Mesenchymal stem cell (in vitro differentiated cells and primary cell): ENCODE measurements around the gene TP53TG5.

ENCODE experiments used
- DNase-seq: peaks from one replicate; pipeline ENCODE4 v3.0.0-alpha.2; 2013
- H2AFZ ChIP-seq: one replicate; pipeline ENCODE4 v1.6.1; 2013; ENCODE audit warnings: low read depth, mild to moderate bottlenecking, control low read depth, inconsistent platforms, low read length, moderate library complexity
- H2AK5ac ChIP-seq: 2 replicates; pipeline ENCODE4 v1.6.1; 2013; ENCODE audit warnings: low read length, moderate library complexity, mild to moderate bottlenecking, inconsistent platforms; ENCODE audit not compliant: severe bottlenecking
- H2BK120ac ChIP-seq: one replicate; pipeline ENCODE4 v1.6.1; 2013; ENCODE audit warnings: low read depth, mild to moderate bottlenecking, inconsistent platforms, low read length, moderate library complexity
- H2BK12ac ChIP-seq, 2 experiments: one replicate each; pipeline ENCODE4 v1.6.1; 2013; ENCODE audit warnings: inconsistent platforms in 2 of 2, low read length in 2 of 2, mild to moderate bottlenecking in 2 of 2, moderate library complexity in 2 of 2, control low read depth in 1 of 2
- H2BK15ac ChIP-seq: one replicate; pipeline ENCODE4 v1.6.1; 2013; ENCODE audit warnings: mild to moderate bottlenecking, low read depth, inconsistent platforms; ENCODE audit not compliant: poor library complexity, severe bottlenecking
- H2BK5ac ChIP-seq: 2 replicates; pipeline ENCODE4 v1.6.1; 2013; ENCODE audit warnings: low read depth, mild to moderate bottlenecking, low read length, control low read depth, inconsistent platforms; ENCODE audit not compliant: poor library complexity, severe bottlenecking
- H3K14ac ChIP-seq, 2 experiments: one replicate each; pipeline ENCODE4 v1.6.1; 2013; ENCODE audit warnings: inconsistent platforms in 2 of 2, low read length in 2 of 2, control low read depth in 1 of 2, mild to moderate bottlenecking in 1 of 2, moderate library complexity in 1 of 2
- H3K18ac ChIP-seq, 2 experiments: one replicate each; pipeline ENCODE4 v1.6.1; 2013; ENCODE audit warnings: inconsistent platforms in 2 of 2, low read length in 2 of 2, control low read depth in 1 of 2, low read depth in 1 of 2, mild to moderate bottlenecking in 1 of 2
- H3K23ac ChIP-seq, 2 experiments: one replicate each; pipeline ENCODE4 v1.6.1; 2013; ENCODE audit warnings: inconsistent platforms in 2 of 2, low read length in 2 of 2, mild to moderate bottlenecking in 2 of 2, moderate library complexity in 2 of 2, control low read depth in 1 of 2
- H3K27ac ChIP-seq: 2 replicates; pipeline ENCODE4 v1.5.1; 2013; ENCODE audit warnings: mild to moderate bottlenecking, moderate library complexity, low read length, control low read depth, inconsistent platforms; ENCODE audit not compliant: poor library complexity, severe bottlenecking
- H3K27me3 ChIP-seq, 2 experiments: 2 replicates each; pipeline versions ENCODE4 v1.6.1 to v1.7.0; 2013; ENCODE audit warnings: low read length in 2 of 2, mild to moderate bottlenecking in 2 of 2, moderate library complexity in 2 of 2, control low read depth in 1 of 2, inconsistent platforms in 1 of 2; ENCODE audit not compliant: control insufficient read depth in 1 of 2, insufficient read depth in 1 of 2
- H3K36me3 ChIP-seq, 2 experiments: 2 replicates each; pipeline versions ENCODE4 v1.6.1 to v1.7.0; 2013; ENCODE audit warnings: low read length in 2 of 2, control low read depth in 1 of 2, inconsistent platforms in 1 of 2, low read depth in 1 of 2, mild to moderate bottlenecking in 1 of 2; ENCODE audit not compliant: insufficient read depth in 2 of 2, control insufficient read depth in 1 of 2
- H3K4ac ChIP-seq, 2 experiments: one replicate each; pipeline ENCODE4 v1.6.1; 2013; ENCODE audit warnings: inconsistent platforms in 2 of 2, low read length in 2 of 2, mild to moderate bottlenecking in 2 of 2, moderate library complexity in 2 of 2, control low read depth in 1 of 2, low read depth in 1 of 2
- H3K4me1 ChIP-seq: 2 replicates; pipeline ENCODE4 v1.6.1; 2013; ENCODE audit warnings: low read depth, low read length, control low read depth; ENCODE audit not compliant: control insufficient read depth, insufficient read depth
- H3K4me2 ChIP-seq: 2 replicates; pipeline ENCODE4 v1.6.1; 2013; ENCODE audit warnings: low read length, mild to moderate bottlenecking, inconsistent platforms; ENCODE audit not compliant: poor library complexity, severe bottlenecking
- H3K4me3 ChIP-seq, 2 experiments: 2 replicates each; pipeline versions ENCODE4 v1.5.1 to v1.7.0; 2013; ENCODE audit warnings: low read length in 2 of 2, mild to moderate bottlenecking in 2 of 2, control low read depth in 1 of 2, low read depth in 1 of 2; ENCODE audit not compliant: insufficient read depth in 1 of 2
- H3K79me1 ChIP-seq: replicated peaks from 2 replicates; pipeline ENCODE4 v1.6.1; 2013; ENCODE audit warnings: mild to moderate bottlenecking, control low read depth, low read length, inconsistent platforms; ENCODE audit not compliant: poor library complexity, severe bottlenecking
- H3K9ac ChIP-seq: 2 replicates; pipeline ENCODE4 v1.7.0; 2013; ENCODE audit warnings: mild to moderate bottlenecking, low read length, moderate library complexity
- H3K9me3 ChIP-seq: 2 replicates; pipeline ENCODE4 v1.7.0; 2013; ENCODE audit warnings: mild to moderate bottlenecking, low read length; ENCODE audit not compliant: control insufficient read depth
- H4K8ac ChIP-seq: one replicate; pipeline ENCODE4 v1.6.1; 2013; ENCODE audit warnings: inconsistent platforms, mild to moderate bottlenecking, low read length, moderate library complexity
- H4K91ac ChIP-seq: one replicate; pipeline ENCODE4 v1.6.1; 2013; ENCODE audit warnings: mild to moderate bottlenecking, low read length, inconsistent platforms
- WGBS: methylation state at CpG from one replicate; pipeline ENCODE4 v1.1.7; 2013; ENCODE audit warnings: mixed read lengths; 5-methylcytosine and 5-hydroxymethylcytosine counted together

TP53TG5 gene

DNA sequence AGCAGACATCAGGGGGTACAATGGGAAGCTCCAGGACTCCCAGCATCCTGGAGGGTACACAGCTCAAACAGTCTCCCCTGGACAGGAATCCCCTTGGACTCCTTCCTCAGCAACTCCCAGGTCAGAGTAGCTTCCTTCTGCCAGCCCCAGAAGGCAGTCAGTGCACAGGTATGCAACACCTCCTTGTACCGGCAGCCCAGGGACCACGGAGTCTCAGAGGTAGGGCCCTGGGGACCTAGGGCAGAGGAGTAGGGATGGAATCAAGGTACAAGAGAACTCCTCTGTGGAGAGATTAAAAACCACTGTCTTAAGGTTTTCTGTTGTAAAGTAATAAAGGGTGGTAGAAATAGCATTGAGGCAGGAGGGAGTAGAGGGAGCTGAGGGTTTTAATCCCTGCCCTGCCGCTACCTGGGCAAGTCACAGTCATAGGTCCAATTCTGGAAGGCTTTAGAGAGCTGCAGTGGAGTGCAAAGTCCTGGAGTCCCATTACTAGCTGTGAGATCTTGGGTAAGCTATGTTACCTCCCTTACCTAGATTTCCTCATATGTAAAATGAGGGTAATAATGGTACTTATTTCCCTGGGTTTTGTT is 7.5 kb downstream of the TP53TG5 start:
- Histone ChIP-seq H3K18ac (no peak overlapping the region), H3K9me3 (no peaks in the 10 kb centered on the region), H2BK120ac (no peak overlapping the region), H3K14ac (no peak overlapping the region), H4K8ac (no peak overlapping the region), H3K27ac (no peak overlapping the region), H2BK5ac (no peak overlapping the region), H3K79me1 (peaks cover 28% of the 10 kb centered on the region), H3K4me1 (peaks cover 11% of the 10 kb centered on the region), H3K4me2 (no peak overlapping the region), H2AFZ (no peak overlapping the region), H2BK15ac (no peak overlapping the region), H3K9ac (no peak overlapping the region), H3K23ac (no peak overlapping the region), H4K91ac (no peak overlapping the region), H3K27me3 (no peaks in the 10 kb centered on the region), H3K36me3 (peaks cover 35 to 41% of the 10 kb centered on the region in 2 experiments), H3K4ac (no peak overlapping the region), H2BK12ac (no peak overlapping the region), H2AK5ac (no peak overlapping the region), H3K4me3 (no peak overlapping the region)
- over 99% methylated on average over 3 of the region's 3 CpGs for WGBS
- no peak for DNase-seq

DNA sequence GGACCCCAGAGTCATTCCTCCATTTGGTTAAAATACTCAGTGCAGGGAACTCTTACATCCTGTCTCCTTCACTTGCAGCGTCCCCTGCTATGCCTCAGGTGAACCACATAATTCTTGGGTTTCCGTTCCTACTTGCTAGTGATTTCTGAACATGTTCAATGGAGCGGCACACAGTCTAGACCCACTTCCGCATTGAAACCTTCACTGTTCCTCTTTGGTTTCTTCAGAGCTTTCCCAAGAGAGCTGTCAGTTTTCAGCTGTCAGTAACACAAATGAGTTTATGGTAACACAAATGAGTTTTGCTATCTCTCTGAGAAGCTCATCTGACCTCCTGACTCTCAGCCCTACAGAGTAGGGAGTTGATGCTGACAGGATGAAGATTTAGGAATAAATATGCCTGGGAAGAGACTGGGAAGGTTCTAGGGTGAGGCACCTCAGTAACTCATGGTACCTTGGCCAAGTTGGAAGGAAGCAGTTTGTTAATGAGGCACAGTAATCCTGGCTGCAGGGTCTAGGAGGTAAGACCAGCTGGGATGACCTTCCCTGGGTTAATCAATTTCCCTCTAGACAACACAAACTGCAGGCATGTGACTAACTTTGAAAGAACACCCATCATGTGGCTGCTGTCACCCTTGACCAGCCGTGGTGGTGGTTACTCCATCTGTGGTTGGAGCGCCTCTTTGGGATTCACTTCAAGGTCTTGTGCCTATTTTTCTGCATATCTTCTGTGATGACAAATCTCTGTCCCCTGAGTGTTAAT is 9.7 kb downstream of the TP53TG5 start:
- Histone ChIP-seq H2AFZ (no peak overlapping the region), H3K4me3 (no peak overlapping the region), H3K27me3 (no peaks in the 10 kb centered on the region), H3K79me1 (peaks cover 33% of the 10 kb centered on the region), H3K4me1 (peaks cover 8% of the 10 kb centered on the region), H3K9me3 (no peaks in the 10 kb centered on the region), H4K8ac (no peak overlapping the region), H2BK5ac (no peak overlapping the region), H2AK5ac (no peak overlapping the region), H2BK12ac (no peak overlapping the region), H3K4me2 (no peak overlapping the region), H3K4ac (no peak overlapping the region), H2BK15ac (no peak overlapping the region), H4K91ac (no peak overlapping the region), H2BK120ac (no peak overlapping the region), H3K9ac (no peak overlapping the region), H3K23ac (no peak overlapping the region), H3K36me3 (peaks cover 32 to 39% of the 10 kb centered on the region in 2 experiments), H3K27ac (no peak overlapping the region), H3K14ac (no peak overlapping the region), H3K18ac (no peak overlapping the region)
- 88% methylated on average over 6 of the region's 6 CpGs for WGBS
- no peak for DNase-seq

DNA sequence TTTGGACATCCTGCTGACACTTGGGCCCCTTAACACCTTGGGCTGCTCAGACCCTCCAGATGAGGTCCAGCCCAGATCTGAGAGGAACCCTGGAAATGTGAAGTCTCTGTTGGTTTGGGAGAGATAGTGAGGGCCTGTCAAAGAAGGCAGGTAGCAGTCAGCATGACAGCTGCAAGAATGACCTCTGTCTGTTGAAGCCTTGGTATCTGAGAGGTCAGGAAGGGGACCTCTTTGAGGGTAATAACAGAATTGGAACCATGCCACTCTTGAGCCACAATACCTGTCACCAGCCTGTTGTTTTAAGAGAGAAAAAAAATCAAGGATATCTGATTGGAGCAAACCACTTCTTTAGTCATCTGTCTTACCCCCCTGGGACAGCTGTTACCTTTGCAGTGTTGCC is 11.0 kb downstream of the TP53TG5 start:
- H3K14ac ChIP-seq, result no peak overlapping the region

DNA sequence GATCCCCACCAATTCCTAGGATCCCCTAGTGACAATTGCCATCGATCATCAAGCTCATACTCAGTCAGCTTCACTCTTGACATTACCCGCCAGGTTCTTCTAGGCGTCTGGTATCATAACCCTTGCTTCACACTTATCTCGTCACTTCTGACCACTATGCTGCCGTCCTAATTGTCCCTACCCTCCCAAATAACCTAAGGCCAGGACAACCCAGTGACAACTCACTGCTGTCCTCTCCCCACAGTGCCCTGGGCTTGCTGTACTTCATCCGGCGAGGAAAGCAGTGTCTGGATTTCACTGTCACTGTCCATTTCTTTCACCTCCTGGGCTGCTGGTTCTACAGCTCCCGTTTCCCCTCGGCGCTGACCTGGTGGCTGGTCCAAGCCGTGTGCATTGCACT is 11.5 kb downstream of the TP53TG5 start:
- peaks cover 27% of the 10 kb centered on the region for H3K79me1 ChIP-seq
- H4K91ac ChIP-seq, result no peak overlapping the region
- peaks cover 29 to 38% of the 10 kb centered on the region in 2 experiments for H3K36me3 ChIP-seq
- H3K4me1 ChIP-seq, result peaks cover 2% of the 10 kb centered on the region
- H2BK120ac ChIP-seq, result no peak overlapping the region
- H3K23ac ChIP-seq, result no peak overlapping the region
- no peak overlapping the region for H3K27ac ChIP-seq
- no peak overlapping the region for H2BK5ac ChIP-seq
- 89% methylated on average over 11 of the region's 11 CpGs for whole genome bisulfite sequencing
- H3K4me3 ChIP-seq, result no peak overlapping the region
- no peaks in the 10 kb centered on the region for H3K27me3 ChIP-seq
- no peak overlapping the region for H2AK5ac ChIP-seq
- DNase-seq, result no peak
- H3K4ac ChIP-seq, result no peak overlapping the region
- H2BK12ac ChIP-seq, result no peak overlapping the region
- H3K14ac ChIP-seq, result no peak overlapping the region
- no peak overlapping the region for H3K9ac ChIP-seq
- H2BK15ac ChIP-seq, result no peak overlapping the region
- no peak overlapping the region for H4K8ac ChIP-seq
- H3K18ac ChIP-seq, result no peak overlapping the region
- H3K4me2 ChIP-seq, result no peak overlapping the region
- no peaks in the 10 kb centered on the region for H3K9me3 ChIP-seq
- no peak overlapping the region for H2AFZ ChIP-seq

More for the DNA sequence above, 11.0 kb downstream of the TP53TG5 start:
- Histone ChIP-seq H3K4me3 (no peak overlapping the region), H3K4ac (no peak overlapping the region), H3K36me3 (peaks cover 29 to 39% of the 10 kb centered on the region in 2 experiments), H2AFZ (no peak overlapping the region), H3K27ac (no peak overlapping the region), H3K18ac (no peak overlapping the region), H3K4me2 (no peak overlapping the region), H2BK12ac (no peak overlapping the region), H3K23ac (no peak overlapping the region), H2BK120ac (no peak overlapping the region), H3K9me3 (no peaks in the 10 kb centered on the region), H3K9ac (no peak overlapping the region), H4K8ac (no peak overlapping the region), H3K79me1 (peaks cover 27% of the 10 kb centered on the region), H3K4me1 (peaks cover 2% of the 10 kb centered on the region), H2BK5ac (no peak overlapping the region), H3K27me3 (no peaks in the 10 kb centered on the region), H2AK5ac (no peak overlapping the region), H4K91ac (no peak overlapping the region), H2BK15ac (no peak overlapping the region)
- DNase-seq, result no peak
